Inferior parietal cortex (tissue), 1 donor: ENCODE measurements around the gene LIFR.

Source experiments
- DNase-seq: peaks from one replicate; pipeline ENCODE4 v3.0.0-alpha.2; 2016; ENCODE audit errors: extremely low spot score

Gene LIFR

DNA sequence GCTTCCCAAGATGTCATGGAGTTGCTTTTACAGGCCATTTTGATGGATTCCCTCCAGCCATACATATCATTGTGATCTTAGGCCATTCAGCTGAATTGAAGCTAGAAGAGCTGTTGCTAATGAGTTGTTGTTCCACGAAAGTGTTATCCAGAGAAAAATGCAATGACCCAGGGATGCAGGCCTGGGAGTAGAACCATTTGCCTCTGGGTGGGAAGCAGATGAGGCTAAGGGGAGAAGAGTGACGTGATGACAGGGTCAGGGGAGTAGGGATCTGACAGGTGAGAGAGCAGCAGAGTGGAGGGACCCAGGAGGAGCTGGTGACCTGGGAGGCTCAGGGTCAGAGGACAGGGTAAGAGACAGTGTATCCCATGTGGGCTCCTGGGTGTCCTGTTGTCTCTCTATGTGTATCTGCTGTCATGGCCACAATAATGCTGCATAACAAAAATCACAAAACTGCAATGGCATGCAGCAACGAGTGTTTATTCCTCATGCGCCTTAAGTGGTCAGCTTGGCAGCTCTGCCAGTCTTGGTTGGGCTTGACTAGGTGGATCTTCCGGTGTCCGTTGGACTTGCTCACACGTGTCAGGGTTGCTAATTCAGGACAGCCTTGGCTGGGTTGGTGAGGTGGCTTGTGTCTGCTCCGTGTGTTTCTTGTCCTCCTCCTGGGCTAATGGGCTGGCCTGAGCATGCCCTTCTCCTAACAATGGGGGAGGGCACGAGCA is 90.6 kb downstream of the LIFR start:
- no peak for DNase-seq

DNA sequence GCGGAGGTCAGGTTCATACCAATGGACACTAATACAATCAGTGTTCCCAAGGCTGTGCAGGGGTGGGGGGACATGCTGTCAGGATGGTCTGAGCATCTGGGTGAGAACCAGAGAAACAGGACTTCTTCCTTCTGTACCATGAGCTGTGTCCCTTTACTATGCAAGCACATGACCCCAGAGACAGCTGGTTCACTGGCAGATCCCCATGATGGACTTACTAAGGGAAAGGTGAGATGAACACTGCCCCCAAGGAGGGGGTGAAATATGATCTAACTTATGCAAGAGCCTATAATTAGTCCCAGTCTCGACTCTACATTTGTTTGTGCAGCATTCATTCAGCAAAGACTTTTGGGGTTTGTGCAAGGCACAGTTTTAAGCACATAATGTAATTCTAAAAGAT is 91.4 kb downstream of the LIFR start:
- no peak for DNase-seq

DNA sequence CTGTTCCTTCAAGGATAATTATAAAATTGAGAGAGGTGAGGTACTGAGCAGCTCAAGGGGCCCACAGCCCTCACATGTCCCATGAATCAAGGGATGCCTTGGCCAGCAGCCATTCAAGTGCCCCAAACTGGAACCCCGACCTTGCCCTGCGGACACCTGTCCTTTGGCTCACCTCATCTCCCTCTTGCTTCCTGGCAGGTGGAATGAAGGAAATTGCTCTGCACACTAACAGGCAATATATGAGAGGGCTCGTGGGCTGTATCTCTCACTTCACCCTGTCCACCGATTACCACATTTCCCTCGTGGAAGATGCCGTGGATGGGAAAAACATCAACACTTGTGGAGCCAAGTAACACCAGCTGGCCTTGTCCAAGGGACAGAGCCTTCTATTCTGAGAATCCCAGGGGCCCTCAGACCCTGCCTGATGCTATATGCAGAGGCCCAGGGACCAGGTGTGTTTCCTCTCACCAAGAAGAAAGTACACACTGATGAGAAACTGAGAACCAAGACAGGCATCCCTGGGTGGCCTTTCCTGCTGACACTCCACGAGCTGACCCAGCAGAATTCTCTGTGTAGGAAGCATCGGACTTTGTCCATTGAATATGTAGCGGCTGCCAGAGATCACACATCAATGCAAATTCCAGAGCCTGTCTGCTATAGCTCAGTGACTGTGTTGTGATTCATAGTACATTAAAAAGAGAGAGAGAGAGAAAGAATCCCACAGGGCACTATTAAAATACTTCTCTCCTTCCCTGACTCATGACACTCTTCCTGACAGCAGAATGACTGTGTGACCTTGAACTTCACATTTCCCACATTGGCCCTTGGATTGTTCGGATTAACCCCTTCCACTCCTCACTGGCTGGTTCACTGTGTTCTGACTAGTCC is 92.6 kb downstream of the LIFR start:
- DNase-seq: no peak

DNA sequence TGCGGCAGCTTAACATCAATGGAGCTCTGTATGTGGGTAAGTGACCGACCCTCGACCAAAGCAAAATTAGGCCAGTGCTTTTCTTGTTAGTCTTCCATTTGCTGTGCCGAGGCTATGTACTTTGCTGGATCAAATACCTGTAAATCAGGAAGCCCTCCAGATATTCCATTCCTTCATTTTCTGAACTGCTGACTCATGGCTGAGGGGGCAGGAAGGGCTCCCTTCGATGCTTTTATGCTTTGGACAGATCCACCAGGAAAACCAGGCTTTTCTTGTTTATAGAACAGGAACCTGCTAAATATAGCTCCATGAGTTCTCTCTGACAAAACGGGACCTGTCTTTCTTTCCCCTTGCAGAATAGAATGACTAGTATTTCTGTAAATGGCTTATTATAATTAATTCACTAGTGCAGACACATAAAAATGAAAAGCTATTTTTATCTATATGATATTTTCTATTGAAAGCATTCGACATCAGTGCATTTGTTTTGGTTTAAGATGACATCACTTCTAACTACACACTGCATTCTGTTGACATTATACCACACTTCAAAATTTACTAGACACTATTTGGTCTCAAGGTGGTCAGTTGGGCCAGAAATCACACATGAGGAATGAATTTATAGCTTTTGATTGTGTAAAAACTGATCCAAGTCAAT is 93.3 kb downstream of the LIFR start:
- DNase-seq: no peak

DNA sequence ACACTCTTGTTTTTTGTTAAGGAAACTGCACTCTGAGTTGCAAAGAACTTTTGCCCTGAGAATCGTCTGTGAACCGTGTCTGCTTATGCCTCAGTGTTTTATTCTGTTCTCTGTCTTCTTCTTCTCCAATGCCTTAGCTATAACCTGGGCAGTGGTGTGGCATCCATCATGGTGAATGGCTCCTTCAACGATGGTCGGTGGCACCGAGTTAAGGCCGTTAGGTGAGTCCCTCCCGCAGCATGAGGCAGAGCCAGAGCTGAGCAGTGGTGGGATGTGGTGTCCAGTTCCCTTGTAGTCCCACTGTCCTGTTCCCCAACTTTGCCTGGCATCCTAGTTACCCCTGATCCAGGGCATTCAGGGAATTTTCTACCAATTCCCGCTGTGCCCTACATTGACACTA is 98.3 kb downstream of the LIFR start:
- DNase-seq: no peak

DNA sequence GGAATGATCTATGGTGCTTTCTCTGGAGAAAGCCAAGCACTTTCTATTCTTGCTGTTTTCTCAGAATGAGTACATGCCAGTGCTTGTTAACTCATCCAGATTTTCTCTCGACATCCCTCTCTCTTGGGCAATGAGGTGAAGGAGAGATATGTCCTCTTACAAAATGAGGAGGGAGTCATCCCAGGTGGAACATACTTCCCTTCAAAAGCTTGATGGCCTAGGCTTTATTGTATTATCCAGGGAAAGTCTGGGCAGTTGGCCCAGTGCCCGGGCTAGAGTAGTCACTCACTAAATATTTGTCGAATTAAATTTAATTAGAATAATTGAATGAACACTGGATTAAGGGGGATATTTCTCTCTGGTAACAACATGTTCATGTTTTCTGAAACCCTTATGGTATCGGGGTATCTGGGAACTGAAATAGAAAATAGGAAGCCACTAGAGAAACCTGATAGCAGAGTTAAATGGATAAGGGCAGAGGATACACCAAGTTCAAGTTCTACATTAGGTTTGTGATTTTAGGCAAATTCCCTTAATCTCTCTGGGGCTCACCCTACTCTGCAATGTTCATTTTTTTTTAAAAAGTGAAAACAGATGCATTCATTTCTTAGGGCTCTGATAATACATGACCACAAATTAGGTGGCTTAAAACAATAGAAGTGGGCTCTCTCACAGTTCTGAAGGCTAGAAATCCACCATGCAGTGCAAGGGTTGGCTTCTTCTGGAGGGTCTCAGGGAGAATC is 99.6 kb downstream of the LIFR start:
- no peak for DNase-seq

DNA sequence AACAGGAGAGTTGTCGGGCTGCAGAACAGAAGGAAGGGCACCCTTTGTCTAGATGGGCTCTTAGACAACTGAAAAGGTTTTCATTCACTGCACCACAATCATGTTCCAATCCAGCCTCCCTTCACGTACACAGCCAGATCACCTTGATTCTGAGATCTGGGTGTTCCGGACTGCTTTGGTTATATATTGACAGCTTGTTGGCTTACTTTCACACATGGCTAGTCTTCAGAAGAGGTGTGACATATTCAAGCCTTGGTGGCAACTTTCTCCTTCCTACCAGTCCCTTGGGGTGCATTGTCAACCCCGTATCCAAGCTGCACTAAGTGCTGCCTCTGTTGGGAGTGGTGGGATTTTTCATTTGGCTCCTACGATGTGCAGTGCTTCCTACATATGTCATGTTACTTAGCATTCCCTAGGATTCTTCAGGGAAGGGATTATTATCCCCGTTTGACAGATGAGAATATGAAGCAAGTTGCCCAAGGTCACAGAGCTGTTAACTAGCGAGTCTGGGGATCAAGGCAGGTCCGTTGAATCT is 100.6 kb downstream of the LIFR start:
- DNase-seq: no peak

DNA sequence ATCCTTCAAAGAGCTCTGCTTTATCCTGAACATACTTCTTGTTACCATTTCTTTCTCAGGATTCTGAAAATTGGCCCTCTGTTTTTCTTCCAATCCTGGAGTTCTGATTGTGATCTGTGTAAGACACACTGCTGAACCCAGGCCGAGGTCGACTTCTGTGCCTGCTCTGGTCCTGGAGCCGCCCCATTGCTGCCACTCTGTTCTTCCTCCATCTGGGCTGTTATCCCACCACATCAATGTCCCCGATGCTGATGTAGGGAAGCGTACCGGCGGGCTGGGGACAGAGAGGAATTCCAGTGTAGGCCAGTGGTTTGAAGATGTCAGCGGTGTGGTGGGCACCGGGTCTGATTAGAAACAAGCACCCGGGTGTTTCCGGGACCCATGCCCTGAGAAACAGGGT is 102.5 kb downstream of the LIFR start:
- no peak for DNase-seq

DNA sequence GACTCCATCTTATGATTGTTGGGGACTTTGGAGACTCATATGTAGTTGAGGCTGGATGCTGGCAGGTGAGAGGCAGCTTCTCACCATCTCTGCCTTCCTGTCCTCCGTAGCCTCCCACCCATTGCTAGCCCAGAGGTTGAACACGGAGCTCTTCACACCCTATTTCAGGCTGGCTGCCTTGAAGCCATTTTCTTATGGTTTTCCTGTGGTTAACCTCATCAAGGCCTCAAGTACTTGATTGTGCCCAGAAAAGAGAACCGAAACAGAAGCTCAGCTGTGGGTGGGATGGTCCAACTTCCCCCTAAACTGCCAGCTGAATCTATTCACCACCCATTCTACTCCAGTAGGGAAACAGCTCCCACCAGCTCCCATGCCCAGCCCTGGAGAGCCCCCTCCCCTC is 102.9 kb downstream of the LIFR start:
- no peak for DNase-seq

DNA sequence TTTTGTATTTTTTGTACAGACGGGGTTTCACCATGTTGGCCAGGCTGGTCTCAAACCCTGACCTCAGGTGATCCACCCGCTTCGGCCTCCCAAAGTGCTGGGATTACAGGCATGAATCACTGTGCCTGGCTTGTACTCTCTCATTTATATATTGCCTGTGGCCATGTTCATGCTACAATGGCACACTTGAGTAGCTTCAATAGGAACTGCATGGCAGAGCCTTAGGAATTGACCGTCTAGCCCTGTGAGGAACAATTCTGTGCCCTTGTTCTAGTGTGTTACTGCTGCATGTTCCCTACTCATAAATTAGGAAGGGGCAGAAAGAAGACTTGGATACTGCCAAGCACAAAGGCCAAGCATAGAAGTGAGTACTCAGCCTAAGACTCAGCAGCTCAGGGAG is 104.2 kb downstream of the LIFR start:
- DNase-seq: no peak

DNA sequence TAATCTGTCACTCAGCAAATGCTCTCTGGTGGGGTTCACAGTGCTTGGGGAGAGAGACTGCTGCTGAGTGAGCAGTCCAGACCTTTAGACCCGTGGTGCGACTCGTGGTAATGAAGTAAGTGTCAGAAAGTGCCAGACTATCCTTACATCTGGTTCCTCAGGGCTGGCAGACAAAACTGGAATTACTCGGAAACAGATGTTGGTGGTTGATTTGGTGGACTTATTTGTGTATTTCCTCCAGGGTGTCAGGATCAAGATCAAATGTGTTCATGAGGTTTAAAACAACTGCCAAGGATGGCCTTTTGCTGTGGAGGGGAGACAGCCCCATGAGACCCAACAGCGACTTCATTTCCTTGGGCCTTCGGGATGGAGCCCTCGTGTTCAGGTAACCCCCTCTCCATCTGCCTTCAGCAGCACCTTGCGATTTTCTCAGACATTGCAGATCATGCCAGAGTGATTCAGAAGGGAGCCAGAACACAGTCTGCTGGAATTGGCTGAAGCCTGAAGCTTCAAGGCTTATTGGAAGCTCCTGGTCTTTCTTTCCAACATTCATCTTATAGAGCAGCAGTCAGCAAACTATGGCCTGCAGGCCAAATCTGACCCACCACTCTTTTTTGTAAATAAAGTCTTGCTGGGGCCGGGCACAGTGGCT is 105.2 kb downstream of the LIFR start:
- no peak for DNase-seq

DNA sequence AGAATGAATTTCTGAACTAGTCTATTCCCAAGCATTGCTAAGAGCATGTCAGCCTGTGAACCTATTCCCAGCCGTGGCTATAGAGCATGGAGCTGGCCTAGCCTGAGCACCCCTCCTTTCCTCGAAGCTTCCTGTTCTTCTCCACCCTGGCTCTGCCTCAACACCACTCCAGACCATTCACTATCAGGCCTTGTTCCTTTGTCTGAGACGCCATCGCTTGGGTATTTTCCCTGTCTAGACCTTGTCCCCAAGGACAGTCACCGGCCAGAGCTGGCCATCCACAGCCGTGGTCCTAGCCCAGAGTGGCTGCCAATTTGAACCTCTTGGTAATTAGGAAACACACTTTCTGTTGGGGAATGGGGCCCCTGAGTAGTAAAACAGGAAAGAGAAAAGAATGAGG is 105.8 kb downstream of the LIFR start:
- no peak for DNase-seq

DNA sequence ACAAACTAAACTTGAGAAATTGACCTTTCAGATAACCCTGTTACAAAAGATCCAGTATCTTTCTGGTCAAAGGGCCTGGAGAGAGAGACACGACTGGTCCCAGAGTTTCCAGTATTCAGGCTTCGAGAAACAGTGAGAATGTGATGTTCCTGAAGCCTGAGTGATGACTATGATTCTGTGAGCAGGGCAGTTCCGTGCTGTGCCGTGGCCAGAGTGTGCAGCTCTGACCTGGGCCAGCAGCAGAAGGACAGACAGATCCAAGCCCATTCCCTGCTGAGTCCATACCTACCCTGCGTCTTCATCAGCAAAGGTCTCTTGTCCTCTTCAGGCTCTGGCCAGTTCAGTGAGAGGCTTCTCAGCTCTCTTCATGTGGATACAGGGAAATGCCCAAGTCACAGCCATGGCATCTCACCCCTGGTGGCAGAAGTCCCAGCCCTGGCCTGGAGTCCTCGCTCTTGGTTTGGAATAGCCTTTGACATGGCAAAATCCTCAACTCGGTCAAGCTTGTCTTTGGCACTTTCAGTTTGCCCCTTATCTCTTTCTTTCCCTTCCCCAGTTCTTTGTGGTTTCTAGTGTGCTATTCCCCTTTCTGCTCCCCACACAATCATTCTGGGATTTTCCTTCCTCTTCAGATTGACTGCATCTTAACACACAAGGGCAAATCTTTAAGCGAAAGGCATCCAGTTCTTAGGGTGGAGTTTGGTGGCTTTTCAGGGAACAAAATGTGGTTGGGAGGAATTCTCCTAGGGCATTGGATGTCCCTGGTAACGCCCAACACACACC is 107.7 kb downstream of the LIFR start:
- no peak for DNase-seq

DNA sequence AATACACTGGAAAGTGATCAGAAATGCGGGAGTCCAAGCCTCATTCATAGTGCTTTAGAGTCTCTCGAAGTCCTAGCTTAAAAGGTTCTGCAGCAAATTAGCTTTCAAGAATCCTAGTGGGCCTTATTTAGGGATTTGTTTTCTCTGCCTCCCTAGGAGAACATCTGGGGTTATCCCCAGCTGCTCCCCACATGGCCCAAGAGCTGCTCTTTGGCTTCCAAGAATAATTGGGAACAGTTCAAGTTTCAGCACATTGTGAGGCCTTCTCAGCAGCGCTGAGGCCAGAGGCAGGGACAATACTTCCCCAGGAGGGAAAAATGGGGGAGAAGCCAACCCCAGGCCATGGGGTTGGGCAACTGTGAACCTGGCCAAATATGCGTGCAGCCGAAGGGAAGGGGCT is 108.7 kb downstream of the LIFR start:
- DNase-seq: no peak

DNA sequence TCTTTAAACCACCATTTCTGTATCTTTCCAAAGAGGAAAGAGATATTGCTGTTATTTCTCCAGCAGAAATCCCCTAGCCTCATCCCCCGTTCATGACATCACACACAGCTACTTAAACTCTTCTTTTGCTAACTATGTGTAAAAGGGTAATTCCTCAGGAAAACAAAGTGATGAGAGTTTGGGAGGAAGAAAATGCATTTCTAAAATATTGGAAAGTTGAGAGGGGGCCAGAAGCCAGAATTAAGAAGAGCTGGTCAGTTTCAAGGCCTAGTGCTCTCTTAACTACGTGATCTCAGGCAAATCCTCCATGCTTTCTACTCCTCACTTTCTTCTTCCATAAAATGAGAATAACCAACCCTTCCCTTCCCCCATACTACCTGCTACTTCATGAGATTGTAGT is 109.4 kb downstream of the LIFR start:
- no peak for DNase-seq

DNA sequence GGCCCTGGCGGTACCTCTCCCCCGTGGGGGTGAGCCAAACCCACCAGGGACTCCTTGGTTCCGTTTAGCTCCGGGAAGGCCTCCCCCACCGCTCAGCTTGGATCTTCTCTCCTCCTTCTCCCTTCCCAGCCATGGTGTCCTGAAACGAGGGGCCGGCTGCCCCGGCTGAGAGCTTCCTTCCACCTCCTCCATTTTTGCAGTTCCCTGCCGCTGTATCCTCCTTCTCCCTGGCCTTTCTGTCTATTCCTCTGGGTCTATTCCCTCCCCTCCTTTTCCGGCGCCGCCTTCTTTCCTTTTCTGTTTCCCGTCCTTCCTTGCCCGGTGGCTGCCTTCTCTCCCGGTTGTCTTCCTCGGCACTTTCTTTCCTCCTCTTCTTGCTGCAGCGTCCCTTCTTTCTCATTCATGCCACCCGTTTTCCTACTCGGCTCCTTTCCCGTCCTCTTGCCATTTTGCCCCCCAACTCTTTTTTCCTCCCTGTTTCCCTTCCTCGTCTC is 110.4 kb downstream of the LIFR start:
- no peak for DNase-seq

DNA sequence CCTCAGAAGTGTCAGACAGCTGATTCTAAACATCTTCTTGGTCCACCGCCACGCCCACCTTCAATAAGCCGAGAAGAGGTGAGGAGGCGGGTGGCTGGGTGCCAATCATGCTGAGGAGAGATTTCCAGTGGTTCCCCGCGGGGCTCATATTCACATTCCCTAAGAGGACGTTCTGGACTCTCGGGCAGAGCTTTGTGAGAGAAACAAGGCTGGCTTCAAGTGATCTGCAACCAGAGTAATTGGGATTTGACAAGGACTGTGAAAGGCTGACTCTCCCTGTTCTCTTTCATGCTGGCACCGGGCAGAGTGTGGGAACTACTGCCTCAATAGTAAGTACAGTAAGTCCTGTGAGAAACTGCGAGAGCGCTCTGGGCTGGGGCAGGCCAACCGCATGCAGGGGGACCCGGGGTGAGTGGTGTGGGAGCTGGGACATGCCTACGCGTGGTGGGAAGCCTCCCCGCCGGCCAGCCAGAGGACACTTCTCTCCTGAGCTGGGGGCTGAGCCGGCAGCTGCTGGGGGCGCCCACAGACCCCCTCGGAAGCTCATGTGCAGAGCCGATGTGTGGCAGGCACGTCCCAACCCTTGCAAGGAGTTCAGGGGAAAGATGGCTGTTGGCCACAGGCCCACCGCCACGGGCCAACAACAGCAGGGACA is 110.9 kb downstream of the LIFR start:
- no peak for DNase-seq

DNA sequence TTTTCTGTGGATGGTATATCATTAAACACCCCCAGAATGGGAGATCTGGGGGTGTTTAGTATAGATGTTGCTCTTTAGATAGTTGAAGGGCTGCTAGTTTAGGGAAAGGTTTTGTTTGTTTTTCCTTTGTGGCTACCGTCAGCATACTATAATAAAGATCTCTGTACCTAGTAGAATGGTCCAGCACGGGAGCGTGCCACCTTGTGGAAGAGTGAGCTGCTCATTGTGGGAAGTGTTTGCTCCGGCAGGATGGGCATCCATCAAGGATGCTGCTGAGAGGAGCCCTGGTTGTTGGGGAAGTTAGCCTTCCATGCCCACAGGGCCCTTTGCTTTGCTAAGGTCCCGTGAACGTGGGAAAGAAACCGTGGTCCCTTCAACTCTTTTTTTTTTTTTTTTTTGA is 113.1 kb downstream of the LIFR start:
- no peak for DNase-seq

DNA sequence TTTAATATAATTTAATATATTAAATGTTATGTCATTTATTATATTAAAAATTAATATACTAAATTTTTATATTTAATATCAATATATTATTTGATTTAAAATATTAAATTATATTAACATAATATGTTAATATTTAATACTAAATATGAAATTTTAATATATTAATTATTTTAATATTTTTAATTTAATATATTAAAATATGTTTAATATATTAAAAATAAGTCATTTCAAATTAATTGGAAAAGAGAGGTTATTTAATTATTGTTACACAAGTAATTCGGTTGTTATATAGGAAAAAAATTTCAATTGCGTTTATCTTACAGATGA is 114.2 kb downstream of the LIFR start:
- no peak for DNase-seq
